Erythroblast (primary cell): ENCODE measurements around the gene TSEN15.

ENCODE experiments used
- GATA1 ChIP-seq: IDR thresholded peaks from 2 replicates; pipeline ENCODE4 v1.6.1; 2011; ENCODE audit warnings: low read depth, mild to moderate bottlenecking, control low read depth, low read length, moderate library complexity
- POLR2A ChIP-seq: IDR thresholded peaks from 2 replicates; pipeline ENCODE4 v1.6.1; 2011; ENCODE audit warnings: mild to moderate bottlenecking, low read length

DNA sequence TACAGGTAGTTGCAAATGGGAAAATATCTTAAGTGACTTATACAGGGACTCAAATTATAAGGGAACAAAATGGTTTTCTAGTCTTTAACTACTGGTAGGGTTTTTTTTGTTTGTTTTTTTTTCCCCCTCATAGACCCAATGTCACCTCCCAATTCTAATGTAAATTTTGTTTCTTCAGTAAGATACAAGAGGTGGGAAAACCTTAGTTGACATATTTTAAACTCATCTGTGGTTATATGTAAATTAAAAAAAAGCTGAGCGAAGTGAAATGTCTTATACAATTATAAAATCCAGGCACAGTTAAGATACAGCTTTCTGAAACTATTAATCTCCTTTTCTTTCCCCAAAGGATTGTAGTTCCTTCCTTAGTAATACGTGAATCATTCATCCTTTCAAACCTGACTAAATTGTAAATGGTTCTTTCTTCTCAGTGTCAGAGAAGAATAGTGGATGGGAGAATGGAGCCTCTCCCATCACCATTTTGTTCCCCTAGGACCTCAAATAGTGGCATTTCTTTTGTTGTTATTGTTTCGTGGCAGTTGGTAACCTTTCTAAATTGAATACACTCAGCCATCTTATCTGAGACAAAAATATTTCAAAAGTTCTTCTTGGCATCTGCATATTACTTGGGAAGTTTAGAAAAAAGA, 11.2 kb downstream of the TSEN15 start:
- TF ChIP-seq POLR2A, result no peak
- TF ChIP-seq GATA1, result no peak
